Measurements from ENCODE around the gene TFCP2L1. TPM values are rescaled to one million over a fixed set of nuclear protein-coding genes. Genes with fewer than 3 reads are reported as not detected.

Gene TFCP2L1
- total RNA-seq, 1 experiment from 2014 or later = 1.8 TPM

DNA sequence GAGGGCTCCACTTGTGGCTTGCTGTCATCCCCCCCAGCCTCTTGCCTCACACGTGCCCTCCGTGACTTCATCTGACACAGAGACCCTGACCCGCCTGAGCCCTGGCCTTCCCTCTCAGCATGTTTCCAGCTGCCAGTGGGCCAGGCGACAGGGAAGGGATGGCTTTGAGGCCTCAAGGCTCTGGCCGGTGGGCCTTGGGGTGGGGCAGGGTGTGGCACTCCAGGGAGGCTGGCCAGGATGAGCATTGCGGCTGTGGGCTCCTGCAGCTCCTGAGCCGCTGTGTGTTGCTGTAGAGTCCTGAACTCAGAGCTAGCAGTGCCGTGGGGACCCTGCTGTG, 85.0 kb downstream of the TFCP2L1 start:
- Mint-ChIP-seq H3K4me1 (peaks cover 11 to 12% of the 10 kb centered on the region in 2 experiments), H3K27me3 (ENCODE audit: low read depth) (peaks cover 6% of the 10 kb centered on the region), H3K27ac (no peak overlapping the region), H3K4me3 (no peak overlapping the region), H3K9me3 (no peaks in the 10 kb centered on the region), H3K36me3 (ENCODE audit: insufficient read depth in 1 of 3, low read depth in 3 of 3) (no peaks in the 10 kb centered on the region)
- H4K91ac ChIP-seq (ENCODE audit: insufficient read length, low read depth, low read length) = no peak overlapping the region
- H2BK5ac ChIP-seq (ENCODE audit: insufficient read length, low read length) = no peak overlapping the region
- no peaks in the 10 kb centered on the region for H3K79me1 ChIP-seq (ENCODE audit: insufficient read depth, low read depth, low read length, poor library complexity, severe bottlenecking)
- no peak overlapping the region for H3K56ac ChIP-seq (ENCODE audit: insufficient read length, low read depth, low read length)
- no peaks in the 10 kb centered on the region for H3K23me2 ChIP-seq (ENCODE audit: insufficient read length, low read depth, low read length, poor library complexity, severe bottlenecking)
- H3K14ac ChIP-seq (ENCODE audit: insufficient read depth, low read length) = no peak overlapping the region; the same call in 1 of the 2 replicates
- H4K8ac ChIP-seq (replicated peaks; ENCODE audit: insufficient read length, low read depth, low read length) = no peak overlapping the region
- H3K4me1 ChIP-seq (ENCODE audit: insufficient read depth, low read length) = no peaks in the 10 kb centered on the region
- H2BK20ac ChIP-seq (ENCODE audit: low read depth, low read length, poor library complexity, severe bottlenecking) = no peak overlapping the region
- H2BK12ac ChIP-seq (ENCODE audit: insufficient read length, low read depth, low read length) = no peak overlapping the region
- no peak overlapping the region for H3K27ac ChIP-seq (ENCODE audit: insufficient read length, low read depth, low read length)
- no peak overlapping the region for H3T11ph ChIP-seq (ENCODE audit: low read length)
- no peaks in the 10 kb centered on the region for H3K27me3 ChIP-seq (ENCODE audit: insufficient read depth, low read length)
- H3K79me2 ChIP-seq (ENCODE audit: insufficient read depth, low read length) = no peaks in the 10 kb centered on the region
- no peak overlapping the region for H3K4me2 ChIP-seq (ENCODE audit: insufficient read depth, insufficient read length, low read length)
- H3K18ac ChIP-seq (ENCODE audit: insufficient read length, low read depth, low read length) = no peak overlapping the region
- no peak overlapping the region for H2AFZ ChIP-seq (ENCODE audit: low read length)
- H2BK15ac ChIP-seq (ENCODE audit: low read depth, low read length) = no peak overlapping the region
- no peak overlapping the region for H2AK5ac ChIP-seq (ENCODE audit: insufficient read length, low read length)
- no CpG with 5 or more reads among the region's 8 CpGs for WGBS (ENCODE audit: extremely low coverage, insufficient read length, low lambda C conversion rate)
- no peak for DNase-seq
- no peaks in the 10 kb centered on the region for H4K20me1 ChIP-seq (ENCODE audit: control insufficient read depth, insufficient read depth, insufficient read length)
- H3K9ac ChIP-seq (ENCODE audit: extremely low read depth, insufficient read length, low read length) = no peak overlapping the region
- TF ChIP-seq CTCF (conservative IDR thresholded peaks at IDR 0.05) = no peak
- H2BK120ac ChIP-seq (ENCODE audit: low read depth, low read length, poor library complexity, severe bottlenecking) = no peak overlapping the region
- H3K4ac ChIP-seq (ENCODE audit: low read depth, low read length) = no peak overlapping the region
- H3K9me3 ChIP-seq (ENCODE audit: control insufficient read depth, low read depth, low read length) = no peaks in the 10 kb centered on the region
- no peak overlapping the region for H3K23ac ChIP-seq (ENCODE audit: insufficient read length, low read depth, low read length)
- no peak overlapping the region for H4K5ac ChIP-seq (ENCODE audit: insufficient read length, low read depth, low read length)

All from H9 (cell line).